ENCODE results near the gene SYTL3. TPM values are rescaled to one million over a fixed set of nuclear protein-coding genes. Genes with fewer than 3 reads are reported as not detected.

The SYTL3 gene
- total and polyA plus RNA-seq, 2 of the 8 experiments (the other 6 are each of a cell fraction or from before 2014, with no cell fraction given) = 0.27 to 0.99 TPM

DNA sequence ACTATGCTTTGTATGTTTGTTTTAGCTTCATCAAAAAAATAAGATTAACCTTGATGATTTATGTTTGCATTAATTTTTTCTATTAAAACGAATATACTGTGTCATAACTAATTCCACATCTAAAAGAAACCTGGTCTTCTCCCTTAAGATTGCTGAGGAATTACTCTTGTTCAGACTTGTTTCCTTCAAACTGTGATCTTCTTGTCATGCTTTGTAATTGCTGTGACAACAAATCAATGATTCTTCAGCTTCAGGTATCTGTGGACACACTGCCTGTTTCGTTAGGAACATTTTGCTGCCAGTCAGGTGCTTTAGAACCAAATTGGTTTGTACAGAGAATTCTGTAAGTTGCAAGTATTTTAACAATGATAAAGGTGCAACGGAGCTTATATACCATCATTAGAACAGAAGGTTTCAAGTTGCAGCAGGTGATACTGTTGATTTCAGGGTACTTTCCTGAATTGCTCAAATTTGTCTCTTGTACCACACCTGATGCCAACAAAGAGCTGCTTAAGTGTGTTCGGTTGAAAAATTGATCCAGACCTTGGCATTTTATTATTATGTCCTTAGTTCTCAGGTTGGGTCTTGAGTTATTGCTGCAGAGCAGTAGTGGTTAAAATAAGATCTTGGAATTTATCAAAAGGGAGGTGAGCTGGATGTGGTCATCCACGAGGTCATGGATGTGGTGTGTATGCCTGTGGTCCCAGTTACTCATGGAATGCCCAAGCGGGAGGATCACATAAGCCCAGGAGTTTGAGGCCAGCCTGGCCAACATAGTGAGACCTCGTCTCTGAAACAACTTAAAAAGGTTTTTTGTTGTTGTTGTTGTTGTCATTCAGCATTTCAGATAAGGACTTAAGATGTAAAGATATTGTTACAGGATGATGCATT, 19.5 kb downstream of the SYTL3 start:
- Histone ChIP-seq H2BK120ac (replicated peaks; ENCODE audit: low read depth, low read length) (no peak overlapping the region), H3K27ac (ENCODE audit: low read depth, low read length) (no peak overlapping the region), H4K5ac (ENCODE audit: insufficient read length, low read depth, low read length) (no peak overlapping the region), H3K36me3 (ENCODE audit: control insufficient read depth in 2 of 4, insufficient read depth in 4 of 4, low read length in 3 of 4) (no peaks in the 10 kb centered on the region), H2BK5ac (ENCODE audit: low read depth, low read length) (no peak overlapping the region), H2BK12ac (ENCODE audit: low read depth, low read length) (no peak overlapping the region), H3K4me2 (ENCODE audit: insufficient read depth in 1 of 2, low read depth in 2 of 2, low read length in 2 of 2) (no peak overlapping the region), H2AK5ac (ENCODE audit: low read depth, low read length) (no peak overlapping the region), H3K9ac (replicated peaks in 1 of 4; ENCODE audit: extremely low read depth in 1 of 4, low read depth in 3 of 4, low read length in 3 of 4) (peak overlapping the region in 1 of 4 experiments; percentile 24; a peak in 1 of 7 replicates), H2BK20ac (ENCODE audit: low read length) (no peak overlapping the region), H3K23ac (ENCODE audit: insufficient read length) (no peak overlapping the region), H2AFZ (ENCODE audit: low read length) (no peak overlapping the region), H2BK15ac (ENCODE audit: low read length) (no peak overlapping the region), H4K20me1 (replicated peaks in 1 of 2; ENCODE audit: control insufficient read depth in 1 of 2, insufficient read depth in 2 of 2, low read length in 2 of 2) (no peaks in the 10 kb centered on the region), H3K4ac (replicated peaks; ENCODE audit: insufficient read length, low read depth, low read length) (no peak overlapping the region), H3K9me3 (ENCODE audit: insufficient read depth in 2 of 2, low read depth in 1 of 2, low read length in 1 of 2) (no peaks in the 10 kb centered on the region), H3K27me3 (replicated peaks in 1 of 4; ENCODE audit: control insufficient read depth in 3 of 4, extremely low read depth in 1 of 4, insufficient read depth in 3 of 4, low read length in 3 of 4) (no peaks in the 10 kb centered on the region), H3K79me2 (ENCODE audit: control insufficient read depth in 1 of 2, insufficient read depth in 2 of 2, low read length in 2 of 2) (no peaks in the 10 kb centered on the region), H4K8ac (ENCODE audit: extremely low read depth, insufficient read depth, low read length) (no peak overlapping the region), H3K4me3 (ENCODE audit: extremely low read depth in 1 of 4, insufficient read depth in 2 of 4, low read depth in 3 of 4, low read length in 4 of 4) (no peak overlapping the region), H3K23me2 (ENCODE audit: low read depth, low read length) (no peaks in the 10 kb centered on the region), H3K79me1 (ENCODE audit: low read depth, low read length) (no peaks in the 10 kb centered on the region), H3K56ac (replicated peaks; ENCODE audit: insufficient read length, low read depth, low read length) (no peak overlapping the region), H4K91ac (replicated peaks; ENCODE audit: insufficient read length, low read length) (no peak overlapping the region), H3K4me1 (replicated peaks in 1 of 4; ENCODE audit: control insufficient read depth in 3 of 4, insufficient read depth in 4 of 4, low read length in 3 of 4) (no peaks in the 10 kb centered on the region), H3K14ac (ENCODE audit: insufficient read length) (no peak overlapping the region), H3K18ac (ENCODE audit: extremely low read depth, low read length) (no peak overlapping the region)
- ChIA-PET CTCF (ENCODE audit: partially characterized antibody) (interaction anchor here (0.6 to 2.4 kb wide), 4 partner anchors 10 to 1768 kb away, joined by 3 to 11 read pairs (median 6); no protein-coding TSS in a partner anchor), POLR2A (ENCODE audit: partially characterized antibody) (no interaction called here)
- DNase-seq (ENCODE audit: low read depth in 1 of 2, low spot score in 2 of 2) = no peak
- FAIRE-seq = no peak
- 83% methylated on average over 7 of the region's 7 CpGs; no CpG with 5 or more reads in 1 of the 2 experiments for WGBS, 2 experiments (ENCODE audit: extremely low coverage in 1 of 2, insufficient coverage in 1 of 2, insufficient read length in 1 of 2, insufficient replicate concordance in 2 of 2, low coverage in 1 of 2, low lambda C conversion rate in 2 of 2, missing lambda C conversion rate in 1 of 2)
- TF ChIP-seq BCL11A (IDR thresholded peaks at IDR 0.05; ENCODE audit: low read depth in 2 of 2, low read length in 2 of 2) = no peak
- no peak for TF ChIP-seq MAFK (IDR thresholded peaks at IDR 0.05; ENCODE audit: low read depth, low read length)
- no peak for TF ChIP-seq ASH2L (IDR thresholded peaks at IDR 0.05; ENCODE audit: low read length)
- no peak for TF ChIP-seq NRF1 (IDR thresholded peaks at IDR 0.05; ENCODE audit: low read depth, low read length)
- no peak for TF ChIP-seq RBBP5 (IDR thresholded peaks at IDR 0.05; ENCODE audit: borderline replicate concordance, low read depth, low read length)
- TF ChIP-seq GTF2F1 (IDR thresholded peaks at IDR 0.05; ENCODE audit: borderline replicate concordance, low read depth, low read length) = no peak
- TF ChIP-seq SIN3A (conservative IDR thresholded peaks at IDR 0.05 in 1 of 2, IDR thresholded peaks at IDR 0.05 in 1 of 2; ENCODE audit: low read depth in 1 of 2, low read length in 2 of 2) = no peak
- no peak for TF ChIP-seq ATF2 (IDR thresholded peaks at IDR 0.05; ENCODE audit: low read length)
- TF ChIP-seq TEAD4 (IDR thresholded peaks at IDR 0.05; ENCODE audit: low read depth, low read length) = no peak
- no peak for TF ChIP-seq SAP30 (IDR thresholded peaks at IDR 0.05; ENCODE audit: insufficient read depth, insufficient replicate concordance, low read length)
